ENCODE results near the gene GRHL1. TPM values are rescaled to one million over a fixed set of nuclear protein-coding genes. Genes with fewer than 3 reads are reported as not detected.

The GRHL1 gene
- total and polyA plus RNA-seq, 9 of the 15 experiments (the other 6 are each of a cell fraction or from before 2014, with no cell fraction given) = 1.7 to 6.1 (median 4.7) TPM

DNA sequence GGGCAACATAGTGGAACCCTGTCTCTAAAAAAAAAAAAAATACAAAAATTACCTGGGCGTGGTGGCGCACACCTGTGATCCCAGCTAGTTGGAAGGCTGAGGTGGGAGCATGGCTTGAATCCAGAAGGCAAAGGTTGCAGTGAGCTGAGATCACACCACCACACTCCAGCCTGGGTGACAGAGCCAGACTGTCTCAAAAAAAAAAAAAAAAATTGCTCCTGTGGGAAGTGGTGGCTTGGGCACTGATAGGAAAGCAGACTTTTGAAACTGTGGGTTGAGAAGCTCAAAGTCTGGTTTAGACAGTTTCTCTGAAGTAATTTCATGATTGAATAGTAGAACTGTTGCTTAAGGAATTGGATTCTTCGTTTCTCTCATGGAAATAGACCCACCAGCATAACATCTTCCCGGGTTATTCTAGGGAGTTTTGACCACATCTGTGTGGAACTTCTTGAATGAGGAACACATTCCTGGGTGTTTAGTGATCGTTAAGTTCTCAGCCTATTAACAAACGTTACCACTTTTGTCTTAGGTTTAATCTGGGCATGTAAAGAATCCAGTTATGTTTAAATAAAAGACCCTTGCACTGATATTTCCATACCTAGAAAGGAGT, 33.5 kb downstream of the GRHL1 start:
- ChIA-PET POLR2A (interaction anchor here (0.6 to 1.9 kb wide), 12 partner anchors 8 to 169 kb away, joined by 3 to 10 read pairs (median 4); partner anchors contain the start of gene KLF11), CTCF (ENCODE audit: low intra/inter-chr PET ratio) (interaction anchor here (0.7 kb wide), 1 partner anchor 186 kb away, joined by 3 read pairs; no protein-coding TSS in a partner anchor)
- in situ Hi-C loops (cut with MboI) = loop anchor here (5.0 kb wide), 1 partner anchor 62 kb away; no protein-coding TSS in a partner anchor
- Histone ChIP-seq H2AFZ (ENCODE audit: low read depth, low read length) (no peak overlapping the region), H3K27me3 (ENCODE audit: control insufficient read depth in 2 of 2, insufficient read depth in 2 of 2, low read length in 2 of 2) (no peaks in the 10 kb centered on the region), H3K4me3 (no peak overlapping the region), H3K9ac (ENCODE audit: insufficient read depth in 1 of 2, low read depth in 2 of 2, low read length in 2 of 2) (no peak overlapping the region), H3K9me3 (replicated peaks; ENCODE audit: control insufficient read depth, insufficient read depth, low read depth, low read length) (no peaks in the 10 kb centered on the region), H3K27ac (ENCODE audit: extremely low read depth, low read depth, low read length) (no peak overlapping the region), H3K79me2 (ENCODE audit: control insufficient read depth, insufficient read depth, low read length) (no peaks in the 10 kb centered on the region), H4K20me1 (replicated peaks; ENCODE audit: control insufficient read depth, insufficient read depth, low read length) (no peaks in the 10 kb centered on the region), H3K4me1 (replicated peaks in 1 of 2; ENCODE audit: control insufficient read depth in 2 of 2, insufficient read depth in 2 of 2, low read length in 2 of 2) (peaks cover 7 to 8% of the 10 kb centered on the region in 2 experiments; a peak in 3 of 5 replicates), H3K36me3 (ENCODE audit: control insufficient read depth, insufficient read depth, low read length) (no peaks in the 10 kb centered on the region), H3K9me1 (ENCODE audit: control insufficient read depth, insufficient read depth, low read length) (no peaks in the 10 kb centered on the region), H3K4me2 (ENCODE audit: insufficient read depth, low read length) (no peak overlapping the region)
- intact Hi-C loops (cut with micrococcal nuclease) = loop anchor here (1.0 to 2.0 kb wide), 2 partner anchors 63 to 72 kb away; no protein-coding TSS in a partner anchor
- no peak for DNase-seq (ENCODE audit: extremely low read depth in 1 of 4, low spot score in 3 of 4)
- ATAC-seq = no peak
- 55% methylated on average over 6 of the region's 6 CpGs for WGBS (ENCODE audit: insufficient coverage, low coverage, missing lambda C conversion rate)
- no peak for FAIRE-seq
- no TSS peak for BruUV-seq (replicated peaks)
- TF ChIP-seq ZNF431 (CRISPR knock-in tag; IDR thresholded peaks at IDR 0.05) = no peak
- TF ChIP-seq, protein P1, sequence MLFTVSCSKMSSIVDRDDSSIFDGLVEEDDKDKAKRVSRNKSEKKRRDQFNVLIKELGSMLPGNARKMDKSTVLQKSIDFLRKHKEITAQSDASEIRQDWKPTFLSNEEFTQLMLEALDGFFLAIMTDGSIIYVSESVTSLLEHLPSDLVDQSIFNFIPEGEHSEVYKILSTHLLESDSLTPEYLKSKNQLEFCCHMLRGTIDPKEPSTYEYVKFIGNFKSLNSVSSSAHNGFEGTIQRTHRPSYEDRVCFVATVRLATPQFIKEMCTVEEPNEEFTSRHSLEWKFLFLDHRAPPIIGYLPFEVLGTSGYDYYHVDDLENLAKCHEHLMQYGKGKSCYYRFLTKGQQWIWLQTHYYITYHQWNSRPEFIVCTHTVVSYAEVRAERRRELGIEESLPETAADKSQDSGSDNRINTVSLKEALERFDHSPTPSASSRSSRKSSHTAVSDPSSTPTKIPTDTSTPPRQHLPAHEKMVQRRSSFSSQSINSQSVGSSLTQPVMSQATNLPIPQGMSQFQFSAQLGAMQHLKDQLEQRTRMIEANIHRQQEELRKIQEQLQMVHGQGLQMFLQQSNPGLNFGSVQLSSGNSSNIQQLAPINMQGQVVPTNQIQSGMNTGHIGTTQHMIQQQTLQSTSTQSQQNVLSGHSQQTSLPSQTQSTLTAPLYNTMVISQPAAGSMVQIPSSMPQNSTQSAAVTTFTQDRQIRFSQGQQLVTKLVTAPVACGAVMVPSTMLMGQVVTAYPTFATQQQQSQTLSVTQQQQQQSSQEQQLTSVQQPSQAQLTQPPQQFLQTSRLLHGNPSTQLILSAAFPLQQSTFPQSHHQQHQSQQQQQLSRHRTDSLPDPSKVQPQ (CRISPR knock-in tag; IDR thresholded peaks at IDR 0.05; ENCODE audit: borderline replicate concordance) = no peak
- no peak for TF ChIP-seq ZNF408 (CRISPR knock-in tag; IDR thresholded peaks at IDR 0.05; ENCODE audit: low read depth)
- TF ChIP-seq HLTF (IDR thresholded peaks at IDR 0.05) = no peak
- TF ChIP-seq JUN (IDR thresholded peaks at IDR 0.05; ENCODE audit: borderline replicate concordance, low read depth, low read length) = no peak
- TF ChIP-seq JUN (CRISPR knock-in tag; IDR thresholded peaks at IDR 0.05; ENCODE audit: borderline replicate concordance) = no peak
- no peak for TF ChIP-seq NFRKB (IDR thresholded peaks at IDR 0.05; ENCODE audit: low read depth)
- TF ChIP-seq ATF6 (CRISPR knock-in tag; IDR thresholded peaks at IDR 0.05) = no peak
- TF ChIP-seq, protein P2, sequence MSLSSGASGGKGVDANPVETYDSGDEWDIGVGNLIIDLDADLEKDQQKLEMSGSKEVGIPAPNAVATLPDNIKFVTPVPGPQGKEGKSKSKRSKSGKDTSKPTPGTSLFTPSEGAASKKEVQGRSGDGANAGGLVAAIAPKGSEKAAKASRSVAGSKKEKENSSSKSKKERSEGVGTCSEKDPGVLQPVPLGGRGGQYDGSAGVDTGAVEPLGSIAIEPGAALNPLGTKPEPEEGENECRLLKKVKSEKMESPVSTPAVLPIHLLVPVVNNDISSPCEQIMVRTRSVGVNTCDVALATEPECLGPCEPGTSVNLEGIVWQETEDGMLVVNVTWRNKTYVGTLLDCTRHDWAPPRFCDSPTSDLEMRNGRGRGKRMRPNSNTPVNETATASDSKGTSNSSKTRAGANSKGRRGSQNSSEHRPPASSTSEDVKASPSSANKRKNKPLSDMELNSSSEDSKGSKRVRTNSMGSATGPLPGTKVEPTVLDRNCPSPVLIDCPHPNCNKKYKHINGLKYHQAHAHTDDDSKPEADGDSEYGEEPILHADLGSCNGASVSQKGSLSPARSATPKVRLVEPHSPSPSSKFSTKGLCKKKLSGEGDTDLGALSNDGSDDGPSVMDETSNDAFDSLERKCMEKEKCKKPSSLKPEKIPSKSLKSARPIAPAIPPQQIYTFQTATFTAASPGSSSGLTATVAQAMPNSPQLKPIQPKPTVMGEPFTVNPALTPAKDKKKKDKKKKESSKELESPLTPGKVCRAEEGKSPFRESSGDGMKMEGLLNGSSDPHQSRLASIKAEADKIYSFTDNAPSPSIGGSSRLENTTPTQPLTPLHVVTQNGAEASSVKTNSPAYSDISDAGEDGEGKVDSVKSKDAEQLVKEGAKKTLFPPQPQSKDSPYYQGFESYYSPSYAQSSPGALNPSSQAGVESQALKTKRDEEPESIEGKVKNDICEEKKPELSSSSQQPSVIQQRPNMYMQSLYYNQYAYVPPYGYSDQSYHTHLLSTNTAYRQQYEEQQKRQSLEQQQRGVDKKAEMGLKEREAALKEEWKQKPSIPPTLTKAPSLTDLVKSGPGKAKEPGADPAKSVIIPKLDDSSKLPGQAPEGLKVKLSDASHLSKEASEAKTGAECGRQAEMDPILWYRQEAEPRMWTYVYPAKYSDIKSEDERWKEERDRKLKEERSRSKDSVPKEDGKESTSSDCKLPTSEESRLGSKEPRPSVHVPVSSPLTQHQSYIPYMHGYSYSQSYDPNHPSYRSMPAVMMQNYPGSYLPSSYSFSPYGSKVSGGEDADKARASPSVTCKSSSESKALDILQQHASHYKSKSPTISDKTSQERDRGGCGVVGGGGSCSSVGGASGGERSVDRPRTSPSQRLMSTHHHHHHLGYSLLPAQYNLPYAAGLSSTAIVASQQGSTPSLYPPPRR (CRISPR knock-in tag; IDR thresholded peaks at IDR 0.05; ENCODE audit: borderline replicate concordance) = no peak
- no peak for TF ChIP-seq ZNF77 (CRISPR knock-in tag; IDR thresholded peaks at IDR 0.05)

Measured in K562 (cell line).